Measurements from ENCODE around the gene DGUOK. TPM values are rescaled to one million over a fixed set of nuclear protein-coding genes. Genes with fewer than 3 reads are reported as not detected.

DGUOK gene
- total and polyA plus RNA-seq, 2 experiments from 2014 or later = 68.4 to 287 TPM

- Mint-ChIP-seq H3K4me1 (peaks cover 23% of the 10 kb centered on the region), H3K27ac (no peak overlapping the region), H3K36me3 (ENCODE audit: low read depth) (no peaks in the 10 kb centered on the region), H3K9me3 (no peaks in the 10 kb centered on the region), H3K27me3 (ENCODE audit: insufficient read depth, low read depth, poor library complexity) (peaks cover 7% of the 10 kb centered on the region), H3K4me3 (no peak overlapping the region)
- H3K36me3 ChIP-seq (ENCODE audit: insufficient read depth) = no peaks in the 10 kb centered on the region
- ATAC-seq (peak; percentile 43), DNase-seq (ENCODE audit: low spot score) (no peak)
- H3K79me2 ChIP-seq (replicated peaks; ENCODE audit: insufficient read depth) = no peaks in the 10 kb centered on the region
- no peaks in the 10 kb centered on the region for H3F3A ChIP-seq (replicated peaks; ENCODE audit: low read depth)
- H3K9me2 ChIP-seq (ENCODE audit: insufficient read depth) = peaks cover 3% of the 10 kb centered on the region; the same call in 1 of the 2 replicates
- H3K4me3 ChIP-seq = no peak overlapping the region
- H3K27ac ChIP-seq (ENCODE audit: low read depth) = no peak overlapping the region
- no peaks in the 10 kb centered on the region for H4K20me1 ChIP-seq (replicated peaks; ENCODE audit: insufficient read depth)
- H3K27me3 ChIP-seq (ENCODE audit: insufficient read depth) = no peaks in the 10 kb centered on the region
- H3K4me2 ChIP-seq = no peak overlapping the region
- H2AFZ ChIP-seq = no peak overlapping the region
- TF ChIP-seq REST (IDR thresholded peaks at IDR 0.05; ENCODE audit: unreplicated experiment) = no peak
- no peak for TF ChIP-seq ETS1 (IDR thresholded peaks at IDR 0.05)
- no peak for TF ChIP-seq ZNF114 (CRISPR knock-in tag; IDR thresholded peaks at IDR 0.05)
- no peak for TF ChIP-seq STAT1 (IDR thresholded peaks at IDR 0.05; ENCODE audit: unreplicated experiment)
- TF ChIP-seq CTCF (conservative IDR thresholded peaks at IDR 0.05; ENCODE audit: low read depth in 2 of 2) = no peak
- no peak for TF ChIP-seq NANOG (IDR thresholded peaks at IDR 0.05; ENCODE audit: borderline replicate concordance)
- TF ChIP-seq EZH2phosphoT487 (IDR thresholded peaks at IDR 0.05; ENCODE audit: unreplicated experiment) = no peak
- H3K4me1 ChIP-seq (ENCODE audit: insufficient read depth) = no peaks in the 10 kb centered on the region
These were observed 41.8 kb downstream of the DGUOK start for GRCh38 chr2:73968357-73968937.

- Mint-ChIP-seq H3K9me3 (no peaks in the 10 kb centered on the region), H3K27ac (no peak overlapping the region), H3K4me1 (peaks cover 23% of the 10 kb centered on the region), H3K4me3 (no peak overlapping the region), H3K36me3 (ENCODE audit: low read depth) (no peaks in the 10 kb centered on the region), H3K27me3 (ENCODE audit: insufficient read depth, low read depth, poor library complexity) (peaks cover 7% of the 10 kb centered on the region)
- no peak overlapping the region for H2AFZ ChIP-seq
- H3K27me3 ChIP-seq (ENCODE audit: insufficient read depth) = no peaks in the 10 kb centered on the region
- DNase-seq (ENCODE audit: low spot score) (no peak), ATAC-seq (no peak)
- no peaks in the 10 kb centered on the region for H3K79me2 ChIP-seq (replicated peaks; ENCODE audit: insufficient read depth)
- no peaks in the 10 kb centered on the region for H3F3A ChIP-seq (replicated peaks; ENCODE audit: low read depth)
- H3K4me3 ChIP-seq = no peak overlapping the region
- H3K9me2 ChIP-seq (ENCODE audit: insufficient read depth) = peaks cover 3% of the 10 kb centered on the region; the same call in 1 of the 2 replicates
- TF ChIP-seq CREB1 (CRISPR knock-in tag; IDR thresholded peaks at IDR 0.05; ENCODE audit: low read depth) (no peak), ZNF114 (CRISPR knock-in tag; IDR thresholded peaks at IDR 0.05) (no peak)
- no peak overlapping the region for H3K27ac ChIP-seq (ENCODE audit: low read depth)
- H3K36me3 ChIP-seq (ENCODE audit: insufficient read depth) = no peaks in the 10 kb centered on the region
- H3K4me2 ChIP-seq = no peak overlapping the region
- H3K4me1 ChIP-seq (ENCODE audit: insufficient read depth) = no peaks in the 10 kb centered on the region
- no peaks in the 10 kb centered on the region for H4K20me1 ChIP-seq (replicated peaks; ENCODE audit: insufficient read depth)
These were observed 42.7 kb downstream of the DGUOK start for GRCh38 chr2:73969356-73969755.

Data from GM23338 (cell line).